Loucy (cell line): Measurements from ENCODE around the gene TMEM132D.

Source experiments
- CTCF ChIP-seq: fragments of 200-600 bp; sonication (generic); conservative IDR thresholded peaks from 2 replicates; pipeline ENCODE4 v1.5.1; 2014; ENCODE audit warnings: mild to moderate bottlenecking, antibody characterized with exemption, low read length
- EZH2phosphoT487 ChIP-seq: fragments of 200-600 bp; IDR thresholded peaks from 2 replicates; pipeline ENCODE4 v1.6.1; 2018; ENCODE audit warnings: antibody characterized with exemption, mild to moderate bottlenecking, moderate library complexity, borderline replicate concordance

GRCh38 chr12:129719416-129719815 lies 184.4 kb downstream of the TMEM132D start:
- no peak for TF ChIP-seq CTCF
- TF ChIP-seq EZH2phosphoT487 = no peak
